HepG2 (cell line): Measurements from ENCODE around the gene RAD54L2. TPM values are rescaled to one million over a fixed set of nuclear protein-coding genes. Genes with fewer than 3 reads are reported as not detected.

Experiments
- BRF2 ChIP-seq: sonication (generic); formaldehyde crosslinking; IDR thresholded peaks from 2 replicates; pipeline ENCODE4 v1.8.1; 2022; ENCODE audit warnings: mild to moderate bottlenecking, missing genetic modification reagents
- CBX1 ChIP-seq: IDR thresholded peaks from one replicate; pipeline ENCODE4 v1.6.1; 2016; ENCODE audit warnings: antibody characterized with exemption, low read depth
- HNRNPLL ChIP-seq: fragments of 200-400 bp; formaldehyde crosslinking; IDR thresholded peaks from 2 replicates; pipeline ENCODE4 v1.6.1; 2017; ENCODE audit warnings: mild to moderate bottlenecking, low read depth, low read length; ENCODE audit not compliant: poor library complexity, severe bottlenecking
- KDM4B ChIP-seq: sonication (generic); formaldehyde crosslinking; IDR thresholded peaks from 2 replicates; pipeline ENCODE4 v1.4.0; 2020; ENCODE audit warnings: missing genetic modification reagents
- NAIF1 ChIP-seq: sonication (generic); formaldehyde crosslinking; IDR thresholded peaks from 2 replicates; pipeline ENCODE4 v1.5.0; 2020; ENCODE audit warnings: mild to moderate bottlenecking, missing genetic modification reagents, borderline replicate concordance
- PAX8 ChIP-seq: sonication (generic); formaldehyde crosslinking; IDR thresholded peaks from 2 replicates; pipeline ENCODE4 v1.8.0; 2022; ENCODE audit warnings: mild to moderate bottlenecking, missing genetic modification reagents, borderline replicate concordance
- SAP130 ChIP-seq: IDR thresholded peaks from 2 replicates; pipeline ENCODE4 v1.6.1; 2016; ENCODE audit warnings: low read depth
- TCF7L2 ChIP-seq: IDR thresholded peaks from 2 replicates; pipeline ENCODE4 v1.6.1; 2011; ENCODE audit warnings: mild to moderate bottlenecking, low read depth, low read length, moderate library complexity
- WIZ ChIP-seq: sonication (generic); formaldehyde crosslinking; IDR thresholded peaks from 2 replicates; pipeline ENCODE4 v1.5.1; 2020; ENCODE audit warnings: mild to moderate bottlenecking, missing genetic modification reagents
- ZC3H4 ChIP-seq: sonication (generic); formaldehyde crosslinking; IDR thresholded peaks from 2 replicates; pipeline ENCODE4 v1.4.0; 2020; ENCODE audit warnings: missing genetic modification reagents, borderline replicate concordance
- ZKSCAN1 ChIP-seq: fragments of 150-350 bp; IDR thresholded peaks from 2 replicates; pipeline ENCODE4 v1.6.1; 2014; ENCODE audit warnings: low read length
- ZNF160 ChIP-seq: sonication (generic); formaldehyde crosslinking; IDR thresholded peaks from 2 replicates; pipeline ENCODE4 v1.8.0; 2022; ENCODE audit warnings: mild to moderate bottlenecking, inconsistent platforms, missing genetic modification reagents
- ZNF251 ChIP-seq: sonication (generic); formaldehyde crosslinking; IDR thresholded peaks from 2 replicates; pipeline ENCODE4 v1.9.0; 2021; ENCODE audit warnings: mild to moderate bottlenecking, missing genetic modification reagents
- ZNF33A ChIP-seq: sonication (generic); formaldehyde crosslinking; IDR thresholded peaks from 2 replicates; pipeline ENCODE4 v1.5.1; 2020; ENCODE audit warnings: missing genetic modification reagents, mild to moderate bottlenecking, moderate library complexity, borderline replicate concordance
- ZNF451 ChIP-seq: sonication (generic); formaldehyde crosslinking; IDR thresholded peaks from 2 replicates; pipeline ENCODE4 v1.5.0; 2020; ENCODE audit warnings: mild to moderate bottlenecking, missing genetic modification reagents
- ZNF468 ChIP-seq: sonication (generic); formaldehyde crosslinking; IDR thresholded peaks from 2 replicates; pipeline ENCODE4 v1.8.0; 2022; ENCODE audit warnings: mild to moderate bottlenecking, moderate library complexity, missing genetic modification reagents
- ZNF552 ChIP-seq: sonication (generic); formaldehyde crosslinking; IDR thresholded peaks from 2 replicates; pipeline ENCODE4 v1.9.0; 2022; ENCODE audit warnings: missing genetic modification reagents, mild to moderate bottlenecking, borderline replicate concordance
- ZNF674 ChIP-seq: sonication (generic); formaldehyde crosslinking; IDR thresholded peaks from 2 replicates; pipeline ENCODE4 v1.5.0; 2020; ENCODE audit warnings: low read depth, mild to moderate bottlenecking, missing genetic modification reagents
- ZNF678 ChIP-seq: sonication (generic); formaldehyde crosslinking; IDR thresholded peaks from 2 replicates; pipeline ENCODE4 v1.4.0; 2020; ENCODE audit warnings: mild to moderate bottlenecking, missing genetic modification reagents
- ZNF839 ChIP-seq: sonication (generic); formaldehyde crosslinking; IDR thresholded peaks from 2 replicates; pipeline ENCODE4 v1.4.0; 2020; ENCODE audit warnings: missing genetic modification reagents, mild to moderate bottlenecking, borderline replicate concordance
- ZSCAN12 ChIP-seq: sonication (generic); formaldehyde crosslinking; IDR thresholded peaks from 2 replicates; pipeline ENCODE4 v1.9.0; 2021; ENCODE audit warnings: mild to moderate bottlenecking, missing genetic modification reagents
- ZZZ3 ChIP-seq: sonication (generic); formaldehyde crosslinking; IDR thresholded peaks from 2 replicates; pipeline ENCODE4 v1.4.0; 2020; ENCODE audit warnings: missing genetic modification reagents, mild to moderate bottlenecking, borderline replicate concordance
- polyA plus RNA-seq, 8 experiments: library from polyadenylated mRNA; depleted of rRNA in 3 of 8; stranded (reverse) in 7 of 8; unstranded in 1 of 8; fragments of >200 nt; fragmentation: Illumina TruSeq in 4 of 8; extraction: Trizol in 4 of 8; gene quantifications; 2 replicates each; pipeline versions ENCODE4 v1.2.1 to v1.2.3, GENCODE V29; 2011 to 2016; ENCODE audit warnings: low read depth in 4 of 8, missing spikeins in 1 of 8, mixed read lengths in 1 of 8; ENCODE audit not compliant: insufficient read depth in 1 of 8
- total RNA-seq, 5 experiments: library from RNA; depleted of rRNA; stranded (reverse); fragments of >200 nt; fragmentation: Illumina TruSeq; extraction: Trizol; gene quantifications; 2 replicates each; pipeline ENCODE4 v1.2.3, GENCODE V29; 2016; ENCODE audit warnings: low read depth in 1 of 5
- TF ChIP-seq, protein P1 (sequence below): sonication (generic); formaldehyde crosslinking; IDR thresholded peaks from 2 replicates; pipeline ENCODE4 v1.4.0; 2020; ENCODE audit warnings: mild to moderate bottlenecking, missing genetic modification reagents, borderline replicate concordance

RAD54L2 gene
- total and polyA plus RNA-seq, 2 of the 13 experiments (the other 11 are each of a cell fraction or from before 2014, with no cell fraction given) = 5.5 to 14.8 TPM

- TF ChIP-seq, protein P1, sequence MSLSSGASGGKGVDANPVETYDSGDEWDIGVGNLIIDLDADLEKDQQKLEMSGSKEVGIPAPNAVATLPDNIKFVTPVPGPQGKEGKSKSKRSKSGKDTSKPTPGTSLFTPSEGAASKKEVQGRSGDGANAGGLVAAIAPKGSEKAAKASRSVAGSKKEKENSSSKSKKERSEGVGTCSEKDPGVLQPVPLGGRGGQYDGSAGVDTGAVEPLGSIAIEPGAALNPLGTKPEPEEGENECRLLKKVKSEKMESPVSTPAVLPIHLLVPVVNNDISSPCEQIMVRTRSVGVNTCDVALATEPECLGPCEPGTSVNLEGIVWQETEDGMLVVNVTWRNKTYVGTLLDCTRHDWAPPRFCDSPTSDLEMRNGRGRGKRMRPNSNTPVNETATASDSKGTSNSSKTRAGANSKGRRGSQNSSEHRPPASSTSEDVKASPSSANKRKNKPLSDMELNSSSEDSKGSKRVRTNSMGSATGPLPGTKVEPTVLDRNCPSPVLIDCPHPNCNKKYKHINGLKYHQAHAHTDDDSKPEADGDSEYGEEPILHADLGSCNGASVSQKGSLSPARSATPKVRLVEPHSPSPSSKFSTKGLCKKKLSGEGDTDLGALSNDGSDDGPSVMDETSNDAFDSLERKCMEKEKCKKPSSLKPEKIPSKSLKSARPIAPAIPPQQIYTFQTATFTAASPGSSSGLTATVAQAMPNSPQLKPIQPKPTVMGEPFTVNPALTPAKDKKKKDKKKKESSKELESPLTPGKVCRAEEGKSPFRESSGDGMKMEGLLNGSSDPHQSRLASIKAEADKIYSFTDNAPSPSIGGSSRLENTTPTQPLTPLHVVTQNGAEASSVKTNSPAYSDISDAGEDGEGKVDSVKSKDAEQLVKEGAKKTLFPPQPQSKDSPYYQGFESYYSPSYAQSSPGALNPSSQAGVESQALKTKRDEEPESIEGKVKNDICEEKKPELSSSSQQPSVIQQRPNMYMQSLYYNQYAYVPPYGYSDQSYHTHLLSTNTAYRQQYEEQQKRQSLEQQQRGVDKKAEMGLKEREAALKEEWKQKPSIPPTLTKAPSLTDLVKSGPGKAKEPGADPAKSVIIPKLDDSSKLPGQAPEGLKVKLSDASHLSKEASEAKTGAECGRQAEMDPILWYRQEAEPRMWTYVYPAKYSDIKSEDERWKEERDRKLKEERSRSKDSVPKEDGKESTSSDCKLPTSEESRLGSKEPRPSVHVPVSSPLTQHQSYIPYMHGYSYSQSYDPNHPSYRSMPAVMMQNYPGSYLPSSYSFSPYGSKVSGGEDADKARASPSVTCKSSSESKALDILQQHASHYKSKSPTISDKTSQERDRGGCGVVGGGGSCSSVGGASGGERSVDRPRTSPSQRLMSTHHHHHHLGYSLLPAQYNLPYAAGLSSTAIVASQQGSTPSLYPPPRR (CRISPR knock-in tag) = peak; percentile 60; the same call in 1 of the 2 replicates
- TF ChIP-seq ZNF839 (no peak), ZNF468 (no peak), ZSCAN12 (CRISPR knock-in tag) (no peak), WIZ (CRISPR knock-in tag) (peak; percentile 75; the same call in 1 of the 2 replicates), ZNF33A (CRISPR knock-in tag) (no peak), HNRNPLL (peak; percentile 84), CBX1 (peak; percentile 98), TCF7L2 (no peak), ZNF451 (CRISPR knock-in tag) (peak; percentile 88), NAIF1 (peak; percentile 72; the same call in 1 of the 2 replicates), ZZZ3 (CRISPR knock-in tag) (peak; percentile 96; the same call in 1 of the 2 replicates), ZNF552 (peak; percentile 85; the same call in 1 of the 2 replicates), KDM4B (CRISPR knock-in tag) (peak; percentile 90), BRF2 (CRISPR knock-in tag) (peak; percentile 87), ZNF251 (CRISPR knock-in tag) (no peak), SAP130 (CRISPR knock-in tag) (peak; percentile 92), ZNF674 (CRISPR knock-in tag) (peak; percentile 86; the same call in 1 of the 2 replicates), ZNF678 (no peak), ZC3H4 (0 out of 2 replicates have a peak, but pooled peaks have one; percentile 53), ZNF160 (CRISPR knock-in tag) (peak; percentile 93), ZKSCAN1 (peak; percentile 73; the same call in 1 of the 2 replicates), PAX8 (CRISPR knock-in tag) (peak; percentile 82; the same call in 1 of the 2 replicates)
Measured at GRCh38 chr3:51538459-51539290, at the start of gene RAD54L2 (continued).
